H7 (cell line): ENCODE measurements around the gene EPB41L4B. TPM values are rescaled to one million over a fixed set of nuclear protein-coding genes. Genes with fewer than 3 reads are reported as not detected.
"Not testable (repeated sequence)": the region's sequence is repeated elsewhere in the genome, so short reads cannot be mapped to it uniquely, and the experiment has no call there.

Source experiments
- DNase-seq: peaks from one replicate; pipeline ENCODE4 v3.0.0; 2012
- H3K27me3 ChIP-seq: 2 replicates; pipeline ENCODE4 v1.6.0; 2011; ENCODE audit warnings: mild to moderate bottlenecking, low read length; ENCODE audit not compliant: control insufficient read depth, insufficient read depth
- H3K36me3 ChIP-seq: replicated peaks from 2 replicates; pipeline ENCODE4 v1.5.1; 2011; ENCODE audit warnings: low read length; ENCODE audit not compliant: control insufficient read depth, insufficient read depth
- H3K4me3 ChIP-seq: 2 replicates; pipeline ENCODE4 v1.5.1; 2011; ENCODE audit warnings: low read depth, mild to moderate bottlenecking, control low read depth, low read length, moderate library complexity; ENCODE audit not compliant: insufficient read depth
- total RNA-seq: library from RNA; depleted of rRNA; stranded (reverse); fragments of >200 nt; shearing (Covaris generic); gene quantifications from 2 replicates; pipeline ENCODE4 v1.2.3, GENCODE V29; 2014

The EPB41L4B gene
- total RNA-seq, 1 experiment from 2014 or later = 9.1 TPM

DNA sequence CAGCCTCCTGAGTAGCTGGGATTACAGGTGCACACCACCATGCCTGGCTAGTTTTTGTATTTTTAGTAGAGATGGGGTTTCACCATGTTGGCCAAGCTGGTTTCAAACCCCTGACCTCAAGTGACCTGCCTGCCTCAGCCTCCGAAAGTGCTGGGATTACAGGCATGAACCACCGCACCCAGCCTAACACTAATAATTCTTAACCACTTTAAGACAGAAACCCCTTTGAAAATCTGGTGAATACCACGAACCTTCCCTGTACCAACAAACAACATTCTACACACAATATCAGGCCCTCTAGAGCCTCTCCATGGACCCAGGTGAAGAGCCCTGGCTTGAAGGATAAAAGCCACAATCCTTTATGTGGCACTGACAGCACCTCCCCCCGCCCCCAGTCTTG is 102.6 kb downstream of the EPB41L4B start:
- H3K4me3 ChIP-seq, H3K27me3 ChIP-seq, DNase-seq, H3K36me3 ChIP-seq: not testable (repeated sequence)

DNA sequence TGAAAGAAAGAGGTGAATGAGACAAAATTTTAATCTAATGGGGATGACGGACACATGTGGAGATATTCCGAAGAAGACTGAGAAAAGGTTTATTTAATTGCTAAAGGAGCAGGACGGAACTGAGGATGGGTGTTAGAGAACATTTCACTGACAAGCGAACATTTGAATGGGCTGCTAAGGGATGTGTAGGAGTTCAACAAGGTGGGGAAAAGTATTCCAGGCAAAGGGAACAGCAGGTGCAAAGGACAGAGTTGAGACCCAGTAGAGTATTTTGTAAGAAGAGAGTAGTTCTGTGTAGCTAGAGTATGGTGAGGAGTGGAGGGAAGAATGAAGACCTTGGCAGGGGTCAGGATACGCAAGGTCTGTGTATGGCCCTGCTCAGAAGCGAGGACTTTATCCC is 106.4 kb downstream of the EPB41L4B start:
- no peaks in the 10 kb centered on the region; the same call in 1 of the 2 replicates for H3K27me3 ChIP-seq
- no peak for DNase-seq

DNA sequence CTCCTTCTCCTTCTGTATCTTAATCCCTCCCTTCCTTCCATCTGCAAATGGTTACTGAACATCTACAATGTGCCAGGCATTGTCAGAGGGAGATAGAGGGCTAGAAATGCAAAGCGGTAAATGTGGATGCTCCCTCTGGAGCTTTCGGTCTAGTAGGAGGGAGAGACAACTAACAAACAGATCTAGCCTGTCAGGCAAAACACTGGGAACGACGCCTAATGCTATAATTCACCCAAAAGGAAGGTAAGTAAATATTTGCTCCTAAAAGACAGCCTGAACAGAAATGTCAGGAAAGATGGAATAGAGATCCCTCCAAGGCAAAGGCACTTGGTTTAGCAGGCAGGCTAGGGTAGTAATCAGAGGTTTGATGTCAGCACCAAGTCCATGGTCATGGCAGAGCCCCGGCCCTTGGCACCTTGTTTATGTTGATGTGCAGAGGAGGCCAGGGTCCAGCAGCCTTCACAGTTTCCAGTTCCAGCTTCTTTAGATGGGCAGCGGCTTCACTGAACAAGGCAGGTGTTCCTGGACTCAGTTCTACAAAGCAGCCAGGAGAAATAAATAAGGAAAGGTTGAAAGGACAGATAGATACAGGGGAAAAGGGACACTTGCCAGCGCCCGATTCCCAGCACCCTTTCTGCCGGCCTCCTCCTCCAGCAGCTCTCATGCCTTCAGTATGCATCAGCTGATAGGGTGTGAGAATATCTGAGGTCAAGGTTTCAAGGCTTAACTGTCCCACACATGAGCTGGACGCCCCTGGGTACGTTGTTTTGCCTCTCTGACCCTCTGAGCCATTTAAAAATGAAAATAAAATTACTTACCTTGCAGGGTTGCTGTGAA is 107.4 kb downstream of the EPB41L4B start:
- H3K36me3 ChIP-seq = no peaks in the 10 kb centered on the region
- no peak for DNase-seq
- no peaks in the 10 kb centered on the region; the same call in 1 of the 2 replicates for H3K27me3 ChIP-seq
- H3K4me3 ChIP-seq = no peak overlapping the region

More for the DNA sequence above, 106.4 kb downstream of the EPB41L4B start:
- H3K36me3 ChIP-seq = no peaks in the 10 kb centered on the region
- no peak overlapping the region for H3K4me3 ChIP-seq

DNA sequence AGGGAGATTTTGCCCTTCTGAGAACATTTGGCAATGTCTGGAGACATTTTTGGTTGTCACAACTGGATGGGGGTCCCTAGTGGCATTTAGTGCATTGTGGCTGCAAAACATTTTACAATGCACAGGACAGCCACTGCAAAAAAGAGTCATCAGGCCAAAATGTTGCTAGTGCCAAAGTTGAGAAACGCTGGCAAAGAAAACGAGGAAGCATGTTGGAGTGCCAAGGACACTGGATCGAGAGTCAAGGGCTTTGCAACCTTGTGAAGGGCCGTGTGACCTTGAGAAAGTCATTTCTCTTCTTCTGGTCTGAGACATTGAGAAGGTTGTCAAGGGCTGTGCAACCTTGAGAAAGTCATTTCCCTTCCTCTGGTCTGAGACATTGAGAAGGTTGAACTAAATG is 108.1 kb downstream of the EPB41L4B start:
- no peaks in the 10 kb centered on the region for H3K36me3 ChIP-seq
- no peaks in the 10 kb centered on the region; the same call in 1 of the 2 replicates for H3K27me3 ChIP-seq
- DNase-seq = no peak
- no peak overlapping the region for H3K4me3 ChIP-seq

DNA sequence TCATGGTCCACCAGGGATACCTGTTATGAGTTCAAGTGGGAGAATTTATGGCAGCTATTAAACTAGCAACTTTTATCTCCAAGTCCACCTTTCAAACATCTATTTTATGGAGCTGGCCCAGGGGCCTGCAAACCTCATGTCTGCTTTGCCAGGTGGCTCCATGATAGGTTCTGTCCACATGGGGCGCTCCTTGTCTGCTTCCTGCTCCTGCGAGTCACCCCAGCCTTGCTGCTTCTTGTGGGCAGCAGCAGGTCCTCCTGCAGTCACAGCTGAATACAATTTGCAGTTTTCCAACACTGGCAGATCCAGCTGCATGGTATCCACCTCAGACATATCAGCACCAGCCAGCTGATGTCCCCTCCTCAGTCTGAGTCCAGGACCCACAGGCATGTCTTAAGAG is 114.2 kb downstream of the EPB41L4B start:
- peak; percentile 39 for DNase-seq
- no peaks in the 10 kb centered on the region for H3K36me3 ChIP-seq
- H3K4me3 ChIP-seq = no peak overlapping the region
- no peaks in the 10 kb centered on the region for H3K27me3 ChIP-seq

DNA sequence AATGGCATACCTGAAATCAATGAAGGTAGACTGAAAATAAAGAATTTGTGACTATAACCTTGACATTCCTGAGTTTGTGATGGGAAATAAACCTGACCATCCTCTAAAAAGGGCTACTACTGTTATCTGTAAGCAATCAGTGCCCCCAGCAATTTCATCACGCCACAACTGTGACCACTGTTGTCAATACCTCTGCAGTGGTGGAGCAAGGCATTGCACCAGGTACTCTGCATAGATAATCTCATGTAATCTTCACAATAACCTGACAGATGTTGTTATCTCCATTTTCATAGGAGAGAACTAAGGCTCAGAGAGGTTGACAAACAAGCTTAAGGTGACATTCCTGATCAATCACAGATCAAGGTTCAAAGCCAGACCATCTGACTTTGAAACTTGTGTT is 115.3 kb downstream of the EPB41L4B start:
- Histone ChIP-seq H3K4me3 (no peak overlapping the region), H3K36me3 (no peaks in the 10 kb centered on the region), H3K27me3 (no peaks in the 10 kb centered on the region)
- no peak for DNase-seq

DNA sequence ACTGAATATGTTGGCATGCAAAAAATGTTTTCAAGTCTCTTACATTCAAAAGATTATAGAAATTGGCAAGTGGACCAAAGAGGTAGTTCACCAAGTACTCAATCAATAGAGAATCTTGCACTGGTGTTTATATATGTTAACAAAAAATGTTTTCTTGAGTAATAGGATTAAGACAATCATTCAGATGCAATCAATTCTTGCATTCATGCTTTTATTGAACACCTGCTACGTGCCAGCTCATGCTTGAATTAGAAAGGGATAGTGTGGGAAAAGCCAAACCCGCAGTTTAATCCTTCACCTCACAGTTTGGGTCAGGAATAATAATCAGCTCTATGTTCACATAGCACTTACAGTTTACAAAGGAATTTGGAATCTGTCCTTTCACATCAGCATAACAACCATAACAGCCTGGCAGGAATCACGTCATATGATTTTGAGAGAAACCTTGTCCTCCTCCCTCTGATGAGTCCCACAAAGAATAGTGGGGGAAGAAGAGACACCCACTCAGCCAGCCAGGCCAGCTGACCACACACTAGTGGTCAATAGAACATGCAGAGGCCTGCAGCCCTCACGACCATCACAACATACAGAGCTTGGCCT is 117.0 kb downstream of the EPB41L4B start:
- no peak overlapping the region for H3K4me3 ChIP-seq
- no peaks in the 10 kb centered on the region for H3K27me3 ChIP-seq
- no peaks in the 10 kb centered on the region for H3K36me3 ChIP-seq
- no peak for DNase-seq

DNA sequence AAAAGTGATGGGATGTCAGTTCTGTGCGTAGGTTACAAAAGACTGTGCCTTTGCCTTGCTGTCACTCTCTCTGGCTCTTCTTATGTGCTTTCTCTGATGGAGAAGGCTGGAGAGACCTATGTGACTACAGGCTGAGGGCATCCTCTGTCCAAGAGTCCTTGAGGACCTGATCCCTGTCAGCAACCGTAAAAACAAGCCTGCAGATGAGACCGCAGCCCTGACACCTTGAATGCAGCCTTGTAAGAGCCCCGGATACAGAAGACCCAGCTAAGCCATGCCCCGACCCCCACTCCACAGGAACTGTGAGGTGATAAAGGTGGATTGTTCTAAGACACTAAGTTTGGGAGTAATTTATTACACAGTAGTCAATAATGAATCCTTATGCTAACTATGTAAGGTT is 121.2 kb downstream of the EPB41L4B start:
- DNase-seq = no peak
- no peaks in the 10 kb centered on the region for H3K27me3 ChIP-seq
- no peaks in the 10 kb centered on the region for H3K36me3 ChIP-seq
- H3K4me3 ChIP-seq = no peak overlapping the region

DNA sequence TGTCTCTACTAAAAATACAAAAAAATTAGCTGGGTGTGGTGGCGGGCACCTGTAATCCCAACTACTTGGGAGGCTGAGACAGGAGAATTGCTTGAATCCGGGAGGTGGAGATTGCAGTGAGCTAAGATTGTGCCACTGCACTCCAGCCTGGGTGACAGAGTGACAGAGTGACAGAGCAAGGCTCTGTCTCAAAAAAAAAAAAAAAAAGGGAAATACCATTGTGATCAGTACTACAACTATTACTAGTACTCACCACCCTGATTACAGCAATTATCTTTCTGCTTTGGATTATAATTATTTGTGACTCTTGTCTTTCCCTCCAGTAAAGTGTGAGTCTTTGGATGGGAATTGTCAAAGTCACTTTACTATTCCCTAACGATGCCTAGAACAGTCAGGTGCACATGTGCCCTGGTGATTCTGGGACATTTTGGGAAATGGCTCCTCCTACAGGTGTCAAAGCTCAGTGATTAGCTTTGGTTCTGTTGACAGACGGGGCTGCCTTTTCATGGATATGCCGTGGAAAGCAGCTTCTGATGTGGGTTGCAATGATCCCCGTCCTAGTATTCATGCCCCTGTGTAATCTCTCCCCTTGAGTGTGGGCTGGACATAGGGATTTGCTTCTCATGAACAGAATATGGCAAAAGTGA is 122.0 kb downstream of the EPB41L4B start:
- no peaks in the 10 kb centered on the region for H3K36me3 ChIP-seq
- no peak for DNase-seq
- H3K4me3 ChIP-seq = no peak overlapping the region

DNA sequence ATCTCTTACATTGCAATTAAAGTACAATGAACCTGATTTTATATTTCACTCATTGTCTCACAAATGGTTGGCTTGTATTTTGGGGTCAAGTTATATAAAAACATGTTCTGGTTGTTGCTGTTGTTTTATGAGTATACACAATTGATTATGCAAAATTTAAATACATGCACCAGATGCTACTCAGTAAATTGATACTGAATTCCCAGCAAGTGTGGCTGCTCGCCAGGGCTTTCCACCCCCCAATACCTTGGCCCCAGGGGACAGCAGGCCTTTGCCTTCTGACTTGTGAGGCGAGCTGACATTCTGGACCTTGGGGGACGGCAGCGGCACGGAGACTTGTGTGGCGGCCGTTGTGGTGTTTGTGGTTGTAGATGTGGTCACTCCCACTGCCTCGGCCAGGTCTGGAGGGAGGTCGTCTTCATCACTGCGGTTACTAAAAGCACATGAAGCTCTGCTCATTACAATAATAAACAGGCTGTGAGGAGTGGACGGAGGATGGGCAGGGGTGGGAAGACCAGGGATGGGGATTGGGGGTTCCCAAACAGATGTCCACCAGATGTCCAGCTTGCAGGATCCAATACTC is 126.8 kb downstream of the EPB41L4B start:
- H3K4me3 ChIP-seq = no peak overlapping the region
- DNase-seq = no peak
- H3K27me3 ChIP-seq = no peaks in the 10 kb centered on the region

More for the DNA sequence above, 122.0 kb downstream of the EPB41L4B start:
- no peaks in the 10 kb centered on the region for H3K27me3 ChIP-seq

DNA sequence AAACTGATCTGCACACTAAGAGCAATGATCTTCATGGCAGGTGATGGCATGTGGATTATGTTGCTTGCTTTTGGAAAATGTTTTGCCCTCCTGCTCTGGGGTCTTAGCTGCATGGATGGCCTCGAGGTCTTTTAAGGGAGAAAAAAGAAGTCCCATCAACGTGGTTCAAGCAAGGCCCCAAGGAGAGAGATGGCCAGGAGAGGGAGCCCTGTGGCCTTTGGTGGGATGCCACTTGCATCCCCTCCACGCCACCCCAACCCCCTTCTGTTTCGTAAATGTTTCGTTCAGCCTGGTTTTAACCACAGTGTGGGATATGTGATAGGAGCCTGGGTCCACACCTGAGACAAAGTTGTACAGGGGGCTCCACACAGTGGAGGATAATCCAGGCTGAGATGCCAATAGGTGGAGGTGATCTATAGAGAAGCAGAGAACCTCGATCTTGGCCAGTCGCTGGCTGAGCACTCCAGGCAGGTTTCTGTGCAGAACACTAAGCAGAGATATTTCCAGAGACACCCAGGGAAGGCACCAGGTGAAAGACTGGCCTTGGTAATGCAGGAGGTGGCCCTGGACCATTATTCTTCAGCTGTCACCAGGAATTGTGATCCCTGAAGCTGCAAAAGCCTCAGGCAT is 128.0 kb downstream of the EPB41L4B start:
- Histone ChIP-seq H3K36me3 (no peaks in the 10 kb centered on the region), H3K4me3 (no peak overlapping the region), H3K27me3 (no peaks in the 10 kb centered on the region)
- DNase-seq = peak; percentile 80

More for the DNA sequence above, 126.8 kb downstream of the EPB41L4B start:
- H3K36me3 ChIP-seq = no peaks in the 10 kb centered on the region

DNA sequence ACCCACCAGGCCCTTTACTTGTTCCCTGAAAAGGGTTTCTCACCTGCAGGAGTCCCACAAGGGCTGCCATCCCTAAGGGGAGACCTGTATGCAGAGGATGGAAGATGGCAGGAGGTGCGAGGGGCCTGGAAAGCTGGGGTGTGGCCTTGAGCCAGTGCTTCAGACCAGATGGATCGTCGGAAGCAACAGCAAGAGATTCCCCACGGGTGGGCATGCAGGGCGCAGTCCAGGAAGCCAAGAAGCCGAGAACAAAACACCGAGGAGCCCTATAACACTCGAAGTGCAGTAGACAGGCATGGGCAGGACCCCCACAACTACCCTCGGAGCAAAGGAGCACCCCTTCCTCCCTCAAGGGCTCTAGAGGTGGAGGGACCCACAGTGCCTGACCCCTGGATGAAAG is 129.1 kb downstream of the EPB41L4B start:
- H3K36me3 ChIP-seq = no peaks in the 10 kb centered on the region
- no peaks in the 10 kb centered on the region for H3K27me3 ChIP-seq
- DNase-seq = no peak
- no peak overlapping the region for H3K4me3 ChIP-seq

DNA sequence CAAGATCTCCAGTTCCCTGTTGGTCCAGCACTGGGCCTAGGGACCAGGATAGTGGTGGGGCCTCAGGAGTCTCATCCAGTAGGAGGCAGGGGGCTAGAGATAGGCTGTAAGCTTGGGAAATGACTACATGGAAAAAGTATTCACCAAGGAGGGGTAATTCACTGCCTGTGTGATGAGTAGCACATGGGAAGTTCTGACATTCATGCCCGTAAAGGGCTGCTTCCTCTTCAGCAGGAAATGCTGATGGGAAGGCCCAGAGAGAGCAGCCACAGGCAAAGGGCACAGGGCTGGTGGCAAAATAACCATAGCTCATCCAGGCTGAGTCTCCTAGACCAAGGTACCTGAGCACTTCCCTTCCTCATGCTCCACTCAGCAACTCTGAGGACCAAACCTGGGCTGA is 130.7 kb downstream of the EPB41L4B start:
- Histone ChIP-seq H3K27me3 (no peaks in the 10 kb centered on the region), H3K4me3 (no peak overlapping the region)
- no peak for DNase-seq

DNA sequence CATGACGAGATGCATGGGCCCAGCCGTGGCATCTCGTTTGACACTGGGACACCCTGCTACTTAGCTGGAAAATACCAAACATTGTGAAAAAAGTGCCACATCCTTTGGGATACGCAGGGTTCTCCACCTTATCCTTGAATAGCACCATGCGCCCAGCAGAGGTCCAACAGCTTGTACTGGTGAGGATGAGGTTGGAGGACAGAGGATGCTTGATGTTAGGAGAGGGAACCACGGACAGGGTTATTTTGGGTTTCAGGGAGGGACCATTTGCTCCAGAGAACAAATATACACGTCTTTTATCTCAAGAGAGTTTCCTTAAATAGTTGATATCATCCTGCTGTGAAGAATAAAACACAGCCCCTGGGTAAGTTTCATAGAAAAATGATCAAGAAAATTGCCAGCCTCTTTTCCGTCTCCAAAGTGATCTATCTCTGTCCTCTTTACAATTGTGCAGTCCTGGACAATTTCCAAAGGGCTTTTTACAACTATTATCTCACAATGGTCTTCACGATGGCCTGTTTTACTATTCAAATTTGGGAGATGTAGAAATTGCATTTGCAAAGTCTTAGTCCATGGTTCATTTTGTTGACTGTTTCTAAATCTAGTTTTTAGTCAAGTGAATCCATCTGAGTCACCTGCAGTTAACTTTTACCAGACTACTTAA is 133.9 kb downstream of the EPB41L4B start:
- no peaks in the 10 kb centered on the region for H3K36me3 ChIP-seq
- DNase-seq = no peak
- no peaks in the 10 kb centered on the region for H3K27me3 ChIP-seq
- no peak overlapping the region for H3K4me3 ChIP-seq

More for the DNA sequence above, 130.7 kb downstream of the EPB41L4B start:
- H3K36me3 ChIP-seq = no peaks in the 10 kb centered on the region
